Left forelimb (tissue), 1 donor: ENCODE results near the gene FANCC.
"Not testable (repeated sequence)": the region's sequence is repeated elsewhere in the genome, so short reads cannot be mapped to it uniquely, and the experiment has no call there.

ENCODE experiments used
- DNase-seq: peaks from one replicate; pipeline ENCODE4 v3.0.0-alpha.2; 2018; ENCODE audit warnings: low spot score

FANCC gene

GRCh38 chr9:95280745-95281144 is 36.8 kb downstream of the FANCC start:
- no peak for DNase-seq

DNA sequence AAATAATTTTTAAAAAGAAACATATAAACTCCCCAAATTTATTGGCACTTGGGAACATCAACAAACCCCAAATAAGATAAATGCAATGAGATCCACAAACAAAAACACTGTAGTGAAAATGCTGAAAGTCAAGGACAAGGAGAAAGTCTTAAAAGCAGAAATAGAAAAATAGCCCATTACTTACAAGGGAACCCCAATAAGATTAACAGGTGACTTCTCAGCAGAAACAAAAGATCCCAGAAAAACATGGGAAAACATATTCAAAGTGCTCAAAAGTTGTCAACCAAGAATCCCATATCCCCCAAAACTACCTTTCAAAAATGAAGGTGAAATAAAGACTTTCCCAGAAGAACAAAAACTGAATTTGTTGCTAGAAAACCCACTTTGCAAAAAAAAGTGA is 40.0 kb downstream of the FANCC start:
- no peak for DNase-seq

GRCh38 chr9:95276395-95276954 is 41.0 kb downstream of the FANCC start:
- no peak for DNase-seq

DNA sequence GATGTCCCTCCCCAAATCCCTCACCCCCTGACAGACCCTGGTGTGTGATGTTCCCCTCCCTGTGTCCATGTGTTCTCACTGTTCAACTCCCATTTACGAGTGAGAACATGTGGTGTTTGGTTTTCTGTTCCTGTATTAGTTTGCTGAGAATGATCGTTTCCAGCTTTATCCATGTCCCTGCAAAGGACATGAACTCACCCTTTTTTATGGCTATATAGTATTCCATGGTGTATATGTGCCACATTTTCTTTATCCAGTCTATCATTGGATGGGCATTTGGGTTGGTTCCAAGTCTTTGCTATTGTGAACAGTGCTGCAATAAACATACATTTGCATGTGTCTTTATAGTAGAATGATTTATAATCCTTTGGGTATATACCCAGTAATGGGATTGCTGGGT is 43.3 kb downstream of the FANCC start:
- DNase-seq: not testable (repeated sequence)

GRCh38 chr9:95273369-95274022 is 44.0 kb downstream of the FANCC start:
- DNase-seq: no peak

DNA sequence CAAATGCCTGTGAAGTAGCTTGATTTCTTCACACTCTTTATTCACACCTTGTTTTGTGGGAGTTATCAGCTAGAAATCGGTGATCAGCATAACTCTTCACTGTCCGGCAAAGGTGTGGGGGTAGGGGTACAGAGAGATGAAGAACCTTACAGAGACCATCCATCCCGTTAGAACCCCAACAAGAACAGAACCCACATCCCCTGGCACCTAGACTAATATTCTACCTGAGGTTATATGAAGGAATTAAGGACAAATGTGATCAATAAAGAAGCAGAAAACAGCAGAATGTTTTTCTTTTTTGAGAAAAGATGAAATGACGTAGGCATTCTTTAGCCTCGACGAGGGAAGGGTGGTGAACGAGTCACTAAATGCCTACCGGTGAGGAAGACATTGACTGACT is 44.7 kb downstream of the FANCC start:
- no peak for DNase-seq

GRCh38 chr9:95270790-95271189 is 46.7 kb downstream of the FANCC start:
- no peak for DNase-seq

DNA sequence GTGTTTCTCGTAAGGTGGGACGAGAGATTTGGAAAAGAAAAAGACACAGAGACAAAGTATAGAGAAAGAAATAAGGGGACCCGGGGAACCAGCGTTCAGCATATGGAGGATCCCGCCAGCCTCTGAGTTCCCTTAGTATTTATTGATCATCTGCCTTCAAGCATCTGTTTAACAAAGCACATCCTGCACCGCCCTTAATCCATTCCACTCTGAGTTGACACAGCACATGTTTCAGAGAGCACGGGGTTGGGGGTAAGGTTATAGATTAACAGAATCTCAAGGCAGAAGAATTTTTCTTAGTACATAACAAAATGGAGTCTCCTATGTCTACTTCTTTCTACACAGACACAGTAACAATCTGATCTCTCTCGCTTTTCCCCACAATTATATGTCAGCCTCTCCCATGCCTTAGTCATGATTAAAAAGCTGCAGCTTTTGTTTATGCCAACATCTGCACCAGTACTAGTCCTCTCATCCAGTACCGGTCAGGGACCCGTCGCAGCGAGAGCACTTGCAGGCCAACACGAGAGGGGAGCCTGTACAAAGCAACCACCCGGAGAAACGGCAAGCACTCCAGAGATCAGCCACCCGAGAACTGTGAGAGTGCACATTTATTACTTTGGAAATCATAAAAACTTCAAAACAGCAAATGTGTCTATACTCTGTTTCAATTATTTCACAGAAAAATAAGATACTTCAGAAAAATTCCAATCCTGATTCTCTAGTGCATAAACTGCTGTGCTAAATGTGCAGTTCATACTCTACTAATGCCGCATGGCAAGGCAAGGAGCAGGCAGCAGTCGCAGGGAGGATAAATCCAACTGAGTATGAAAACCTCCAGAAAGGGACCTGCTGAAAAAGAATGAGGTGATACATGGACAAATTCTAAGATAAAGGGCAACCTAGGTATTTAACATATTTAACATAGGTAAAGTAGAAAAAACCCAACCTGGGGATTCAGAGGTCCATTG is 47.4 kb downstream of the FANCC start:
- not testable (repeated sequence) for DNase-seq

- no peak for DNase-seq
Measured at GRCh38 chr9:95268681-95269080, 48.8 kb downstream of the FANCC start.

DNA sequence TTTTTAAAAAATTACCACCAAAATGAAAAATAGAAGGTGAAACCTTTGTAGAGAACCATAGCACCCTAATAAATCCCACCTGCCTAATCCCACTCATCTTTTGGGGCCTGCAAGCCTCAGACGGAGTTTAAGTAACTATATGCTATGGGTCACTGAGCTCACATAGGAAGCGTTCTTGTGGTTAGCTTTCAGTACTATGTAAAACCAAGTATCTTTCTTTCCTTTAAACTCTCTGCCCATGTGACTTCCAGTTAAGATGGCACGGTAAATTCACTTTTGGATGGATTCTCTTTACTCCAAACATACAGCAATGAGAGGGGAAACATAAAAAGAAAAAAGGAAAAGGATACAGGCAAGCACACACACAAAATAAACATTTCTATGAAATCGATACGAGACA is 50.9 kb downstream of the FANCC start:
- no peak for DNase-seq

- no peak for DNase-seq
Measured at GRCh38 chr9:95265960-95266359, 51.5 kb downstream of the FANCC start.

- DNase-seq: no peak
Measured at GRCh38 chr9:95264954-95265615, 52.4 kb downstream of the FANCC start.

DNA sequence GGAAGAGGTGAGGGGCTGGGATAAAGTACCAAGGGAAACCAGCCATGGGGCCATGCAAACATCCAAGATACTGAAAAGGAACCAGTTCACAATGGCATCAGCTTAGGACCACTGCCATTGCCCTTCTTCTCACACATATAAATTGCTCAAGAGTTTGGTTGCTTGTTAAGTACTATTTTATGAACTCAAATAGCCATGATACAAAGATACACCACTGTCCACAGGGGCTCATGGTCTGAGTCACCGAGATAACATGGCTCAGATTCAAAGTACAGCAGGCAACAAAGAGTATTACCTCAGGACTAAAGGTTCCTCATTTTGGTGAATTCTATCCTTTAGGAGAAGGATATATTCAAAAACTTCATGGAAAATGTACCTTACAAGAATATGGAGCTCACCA is 55.6 kb downstream of the FANCC start:
- DNase-seq: no peak

DNA sequence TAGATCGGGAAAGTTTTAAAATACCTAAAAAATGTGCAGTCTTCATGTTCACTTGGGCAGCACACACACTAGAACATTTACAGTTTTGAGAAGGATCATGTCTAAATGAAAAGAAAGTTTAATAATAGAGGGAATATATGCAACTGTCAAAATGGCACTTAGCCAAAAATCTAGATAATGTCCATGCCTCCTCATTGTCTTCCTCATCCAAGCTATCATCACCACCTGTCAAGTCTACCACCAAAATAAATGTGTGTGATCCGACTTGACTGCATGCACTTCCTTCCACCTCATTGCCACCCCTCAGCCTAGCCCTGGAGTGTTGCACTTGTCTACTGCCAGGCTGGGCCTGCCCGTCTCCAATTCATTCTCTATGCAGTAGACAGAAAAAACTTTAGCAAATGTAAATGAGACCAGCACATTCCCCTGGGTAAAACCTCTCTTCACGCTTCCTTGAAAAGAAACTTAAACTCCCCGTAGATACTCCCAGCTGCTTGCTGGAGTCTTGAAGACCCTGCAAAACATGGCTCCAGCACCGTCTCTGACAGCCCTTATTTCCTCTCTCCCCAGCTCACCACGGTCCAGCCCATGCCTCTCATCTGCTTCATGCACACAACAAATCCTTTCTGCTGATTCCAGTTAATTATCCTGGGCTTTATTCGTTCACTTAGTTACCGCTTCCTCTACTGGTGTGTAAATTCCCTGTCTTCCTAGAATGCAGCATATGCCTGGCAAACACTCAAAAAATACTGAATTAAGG is 66.9 kb downstream of the FANCC start:
- no peak for DNase-seq

GRCh38 chr9:95249986-95250385 is 67.5 kb downstream of the FANCC start:
- no peak for DNase-seq

- DNase-seq: no peak
Measured at GRCh38 chr9:95246547-95246946, 71.0 kb downstream of the FANCC start.

DNA sequence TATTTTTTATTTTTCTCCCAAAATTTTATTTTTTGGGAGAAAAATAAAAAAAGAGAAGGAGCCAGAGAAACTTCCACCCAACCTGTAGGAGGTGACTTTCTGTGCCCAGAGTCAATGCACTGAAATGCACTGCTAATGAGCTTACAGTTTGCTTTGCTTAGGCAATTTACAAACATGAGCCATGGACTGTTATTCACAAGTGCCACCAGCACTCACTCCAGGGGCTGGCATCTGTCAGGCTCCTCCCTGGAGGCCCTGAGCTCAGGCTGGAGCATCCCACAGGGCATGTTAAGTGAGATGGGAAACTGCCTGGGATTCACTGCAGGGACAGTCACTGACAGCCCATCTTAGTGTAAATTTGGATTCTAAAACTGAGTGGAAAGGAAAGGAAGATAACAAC is 74.9 kb downstream of the FANCC start:
- DNase-seq: no peak

DNA sequence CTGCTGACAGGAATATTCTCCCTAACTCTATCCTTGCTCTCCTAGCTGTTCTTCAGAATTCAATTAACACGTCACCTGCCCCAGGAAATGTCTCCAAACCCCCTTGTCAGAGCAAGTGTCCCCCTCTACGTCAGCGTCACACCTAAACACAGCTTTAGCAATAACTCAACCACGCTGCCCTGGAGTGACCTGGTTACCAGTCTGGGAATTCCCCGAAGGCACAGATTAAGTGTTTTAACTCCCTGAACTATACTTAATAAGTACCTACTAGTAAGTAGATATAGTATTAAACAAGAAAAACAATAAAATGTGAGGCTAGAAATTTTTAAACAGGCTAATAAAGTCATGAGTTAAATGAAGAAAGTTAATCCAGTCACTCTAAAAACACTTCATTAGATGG is 78.4 kb downstream of the FANCC start:
- DNase-seq: no peak

GRCh38 chr9:95237336-95237735 is 80.2 kb downstream of the FANCC start:
- no peak for DNase-seq

DNA sequence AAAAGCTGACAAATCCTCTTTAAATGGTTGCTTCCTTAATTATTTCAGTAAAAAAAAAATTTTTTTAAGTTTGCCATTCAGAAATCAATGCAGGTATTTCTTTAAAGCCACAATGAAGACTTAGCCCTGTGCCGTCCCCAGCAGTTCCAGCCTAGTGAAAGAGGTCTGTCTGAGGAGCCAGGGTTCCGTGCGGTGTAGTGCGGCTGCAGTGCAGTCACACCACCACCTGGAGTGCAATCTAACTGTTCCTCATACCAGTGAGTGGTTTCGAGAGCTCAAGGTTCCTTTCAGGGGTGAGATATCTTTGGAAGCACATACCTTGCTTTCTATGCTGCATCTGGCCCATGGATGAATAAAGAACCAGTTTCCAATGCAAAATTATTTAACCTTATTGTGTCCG is 87.5 kb downstream of the FANCC start:
- no peak for DNase-seq

- no peak for DNase-seq
Measured at GRCh38 chr9:95229230-95229915, 88.1 kb downstream of the FANCC start.
